Thyroid gland (tissue), 4 donors: ENCODE data around the gene BCL6. TPM values are rescaled to one million over a fixed set of nuclear protein-coding genes. Genes with fewer than 3 reads are reported as not detected.

ENCODE experiments used
- DNase-seq, 2 donors: peaks; one replicate each; pipeline ENCODE4 v3.0.0-alpha.2; 2019
- H3K27ac ChIP-seq, 3 donors: fragments of 200-600 bp; sonication (generic); 1 replicate in 2 of 3; 2 replicates in 1 of 3; pipeline ENCODE4 v1.5.1; 2016 to 2019; ENCODE audit warnings: mild to moderate bottlenecking in 1 of 3, moderate library complexity in 1 of 3
- H3K27me3 ChIP-seq: fragments of 200-600 bp; sonication (generic); one replicate; pipeline ENCODE4 v1.5.1; 2019
- H3K36me3 ChIP-seq, 2 donors: fragments of 200-600 bp; sonication (generic); one replicate each; pipeline ENCODE4 v1.5.1; 2016 to 2019
- H3K4me1 ChIP-seq, 2 donors: fragments of 200-600 bp; sonication (generic); one replicate each; pipeline ENCODE4 v1.5.1; 2017 to 2019
- H3K4me3 ChIP-seq, 3 donors: fragments of 200-600 bp; sonication (generic); replicated peaks in 1 of 3; 1 replicate in 2 of 3; 2 replicates in 1 of 3; pipeline ENCODE4 v1.5.1; 2016; ENCODE audit warnings: mild to moderate bottlenecking in 1 of 3
- H3K9me3 ChIP-seq: fragments of 200-600 bp; sonication (generic); one replicate; pipeline ENCODE4 v1.5.1; 2017
- CTCF ChIP-seq, 6 experiments: fragments of 200-600 bp in 3 of 6; fragments of 450-650 bp in 3 of 6; sonication (generic) in 3 of 6; IDR thresholded peaks; one replicate each; pipeline ENCODE4 v1.5.1; 2016 to 2019; ENCODE audit warnings: antibody characterized with exemption in 6 of 6, mild to moderate bottlenecking in 2 of 6, inconsistent platforms in 1 of 6, moderate library complexity in 1 of 6
- POLR2A ChIP-seq, 2 donors: fragments of 450-650 bp; IDR thresholded peaks; one replicate each; pipeline ENCODE4 v1.6.1; 2017; ENCODE audit warnings: antibody characterized with exemption in 2 of 2, mild to moderate bottlenecking in 2 of 2, moderate library complexity in 1 of 2
- WGBS, 2 donors: methylation state at CpG; one replicate each; pipeline ENCODE4 v1.1.5; 2017; 5-methylcytosine and 5-hydroxymethylcytosine counted together
- intact Hi-C: fragments of 100-400 bp; cut with DNase I; formaldehyde crosslinking; loops from one replicate; pipeline ENCODE4 v1.15.1; 2023
- total RNA-seq, 4 donors: library from RNA; depleted of rRNA; stranded (reverse); fragments of >200 nt; gene quantifications; one replicate each; pipeline ENCODE4 v1.2.3, GENCODE V29; 2016

BCL6 gene
- total RNA-seq, 4 donors from 2014 or later, result 40.3 to 109 (median 67.2) TPM

- TF ChIP-seq POLR2A (IDR thresholded peaks at IDR 0.05) (no peak), CTCF (IDR thresholded peaks at IDR 0.05) (no peak)
- intact Hi-C loops, result no loop called here
- no peak overlapping the region for H3K4me3 ChIP-seq
- H3K9me3 ChIP-seq, result no peaks in the 10 kb centered on the region
- peak; percentile 64 to 69 for DNase-seq
- 43 to 56% methylated on average over 7 of the region's 7 CpGs for WGBS, 2 donors
- no peaks in the 10 kb centered on the region for H3K27me3 ChIP-seq
- peaks cover 94 to 99% of the 10 kb centered on the region in 2 donors for H3K36me3 ChIP-seq
- H3K27ac ChIP-seq, result peak overlapping the region; percentile 35 to 56 (median 52)
- peaks cover 0 to 13% of the 10 kb centered on the region in 2 donors for H3K4me1 ChIP-seq
Measured at GRCh38 chr3:187725653-187726370, 19.5 kb downstream of the BCL6 start.

DNA sequence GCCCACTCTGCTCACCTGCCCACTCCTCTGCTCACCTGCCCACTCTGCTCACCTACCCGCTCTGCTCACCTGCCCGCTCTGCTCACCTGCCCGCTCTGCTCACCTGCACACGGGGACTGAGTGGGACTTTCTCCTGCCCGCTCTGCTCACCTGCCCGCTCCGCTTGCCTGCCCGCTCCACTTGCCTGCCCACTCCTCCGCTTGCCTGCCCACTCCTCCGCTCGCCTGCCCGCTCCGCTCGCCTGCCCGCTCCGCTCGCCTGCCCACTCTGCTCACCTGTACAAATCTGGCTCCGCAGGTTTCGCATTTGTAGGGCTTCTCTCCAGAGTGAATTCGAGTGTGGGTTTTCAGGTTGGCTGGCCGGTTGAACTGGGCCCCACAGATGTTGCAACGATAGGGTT lies 20.0 kb downstream of the BCL6 start:
- DNase-seq, result peak; percentile 86 to 91
- Histone ChIP-seq H3K27ac (peak overlapping the region in 2 of 3 donors; percentile 48 to 52), H3K4me1 (peaks cover 0 to 13% of the 10 kb centered on the region in 2 donors), H3K9me3 (no peaks in the 10 kb centered on the region), H3K4me3 (no peak overlapping the region), H3K36me3 (peaks cover 88 to 95% of the 10 kb centered on the region in 2 donors), H3K27me3 (no peaks in the 10 kb centered on the region)
- 49 to 70% methylated on average over 22 of the region's 22 CpGs for WGBS, 2 donors
- TF ChIP-seq CTCF (IDR thresholded peaks at IDR 0.05) (no peak), POLR2A (IDR thresholded peaks at IDR 0.05) (no peak)
- intact Hi-C loops, result no loop called here

DNA sequence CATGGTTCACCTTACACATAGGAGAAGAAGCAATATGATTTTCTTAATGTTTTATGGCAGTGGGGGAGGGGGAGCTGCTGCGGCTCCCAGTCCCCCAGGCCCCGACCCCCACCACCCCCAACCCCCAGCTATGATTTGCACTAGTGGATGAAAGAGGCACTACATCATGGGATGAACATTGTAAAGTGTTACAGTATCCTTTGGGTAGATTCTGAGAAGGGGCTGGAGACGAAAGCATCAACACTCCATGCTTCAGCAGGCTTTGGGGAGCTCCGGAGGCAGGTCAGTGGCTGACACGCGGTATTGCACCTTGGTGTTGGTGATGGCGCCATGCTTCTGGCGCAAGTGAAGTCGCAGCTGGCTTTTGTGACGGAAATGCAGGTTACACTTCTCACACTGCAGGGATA lies 23.1 kb downstream of the BCL6 start:
- H3K4me3 ChIP-seq, result no peak overlapping the region
- H3K27ac ChIP-seq, result no peak overlapping the region
- TF ChIP-seq CTCF (IDR thresholded peaks at IDR 0.05), result no peak
- TF ChIP-seq POLR2A (IDR thresholded peaks at IDR 0.05), result no peak
- H3K27me3 ChIP-seq, result no peaks in the 10 kb centered on the region
- no peaks in the 10 kb centered on the region for H3K9me3 ChIP-seq
- DNase-seq, result no peak
- 86 to 89% methylated on average over 10 of the region's 10 CpGs for WGBS, 2 donors
- peaks cover 59 to 64% of the 10 kb centered on the region in 2 donors for H3K36me3 ChIP-seq
- H3K4me1 ChIP-seq, result peaks cover 0 to 13% of the 10 kb centered on the region in 2 donors
- intact Hi-C loops, result no loop called here

GRCh38 chr3:187721055-187721454 lies 24.2 kb downstream of the BCL6 start:
- H3K4me3 ChIP-seq, result no peak overlapping the region
- H3K36me3 ChIP-seq, result peaks cover 47 to 53% of the 10 kb centered on the region in 2 donors
- no peak overlapping the region for H3K27ac ChIP-seq
- H3K4me1 ChIP-seq, result peaks cover 0 to 8% of the 10 kb centered on the region in 2 donors
- TF ChIP-seq POLR2A (IDR thresholded peaks at IDR 0.05) (no peak), CTCF (IDR thresholded peaks at IDR 0.05) (no peak)
- intact Hi-C loops, result no loop called here
- 88 to 92% methylated on average over 8 of the region's 8 CpGs for whole genome bisulfite sequencing, 2 donors
- no peaks in the 10 kb centered on the region for H3K27me3 ChIP-seq
- DNase-seq, result no peak
- H3K9me3 ChIP-seq, result no peaks in the 10 kb centered on the region

GRCh38 chr3:187720337-187720670 lies 25.0 kb downstream of the BCL6 start:
- TF ChIP-seq CTCF (IDR thresholded peaks at IDR 0.05), result no peak
- TF ChIP-seq POLR2A (IDR thresholded peaks at IDR 0.05), result no peak
- intact Hi-C loops, result no loop called here
- peaks cover 40 to 45% of the 10 kb centered on the region in 2 donors for H3K36me3 ChIP-seq
- H3K4me3 ChIP-seq, result no peak overlapping the region
- no peak overlapping the region for H3K27ac ChIP-seq
- H3K4me1 ChIP-seq, result peaks cover 0 to under 1% of the 10 kb centered on the region in 2 donors
- no peak for DNase-seq
- WGBS, 2 donors, result 96% methylated on average over 2 of the region's 2 CpGs
- no peaks in the 10 kb centered on the region for H3K27me3 ChIP-seq
- H3K9me3 ChIP-seq, result no peaks in the 10 kb centered on the region
